Lower leg skin (tissue), 3 donors: ENCODE measurements around the gene TAF15.

ENCODE experiments used
- POLR2A ChIP-seq, 2 donors: fragments of 450-650 bp; IDR thresholded peaks; one replicate each; pipeline ENCODE4 v1.6.1; 2016 to 2017; ENCODE audit warnings: antibody characterized with exemption in 2 of 2, mild to moderate bottlenecking in 1 of 2, moderate library complexity in 1 of 2
- TF ChIP-seq, protein P1 (sequence below), 3 donors: fragments of 450-650 bp; IDR thresholded peaks; one replicate each; pipeline ENCODE4 v1.5.1; 2016; ENCODE audit warnings: antibody characterized with exemption in 3 of 3, mild to moderate bottlenecking in 3 of 3, moderate library complexity in 2 of 3

- TF ChIP-seq POLR2A (IDR thresholded peaks at IDR 0.05): no peak
- TF ChIP-seq, protein P1, sequence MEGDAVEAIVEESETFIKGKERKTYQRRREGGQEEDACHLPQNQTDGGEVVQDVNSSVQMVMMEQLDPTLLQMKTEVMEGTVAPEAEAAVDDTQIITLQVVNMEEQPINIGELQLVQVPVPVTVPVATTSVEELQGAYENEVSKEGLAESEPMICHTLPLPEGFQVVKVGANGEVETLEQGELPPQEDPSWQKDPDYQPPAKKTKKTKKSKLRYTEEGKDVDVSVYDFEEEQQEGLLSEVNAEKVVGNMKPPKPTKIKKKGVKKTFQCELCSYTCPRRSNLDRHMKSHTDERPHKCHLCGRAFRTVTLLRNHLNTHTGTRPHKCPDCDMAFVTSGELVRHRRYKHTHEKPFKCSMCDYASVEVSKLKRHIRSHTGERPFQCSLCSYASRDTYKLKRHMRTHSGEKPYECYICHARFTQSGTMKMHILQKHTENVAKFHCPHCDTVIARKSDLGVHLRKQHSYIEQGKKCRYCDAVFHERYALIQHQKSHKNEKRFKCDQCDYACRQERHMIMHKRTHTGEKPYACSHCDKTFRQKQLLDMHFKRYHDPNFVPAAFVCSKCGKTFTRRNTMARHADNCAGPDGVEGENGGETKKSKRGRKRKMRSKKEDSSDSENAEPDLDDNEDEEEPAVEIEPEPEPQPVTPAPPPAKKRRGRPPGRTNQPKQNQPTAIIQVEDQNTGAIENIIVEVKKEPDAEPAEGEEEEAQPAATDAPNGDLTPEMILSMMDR (IDR thresholded peaks at IDR 0.05): no peak
Measured at GRCh38 chr17:35797918-35798317, 11.4 kb upstream of the TAF15 start.
